GM13976 (cell line): ENCODE results near the gene CPSF4L.
A peak's percentile ranks its signal among the peaks of the same experiment; 100 is the strongest.

ENCODE experiments used
- DNase-seq: peaks from one replicate; pipeline ENCODE4 v3.0.0; 2012; ENCODE audit warnings: low spot score
- in situ Hi-C: fragments of 300-500 bp; cut with MboI; formaldehyde crosslinking; loops from one replicate; pipeline ENCODE4 v1.12.0; 2022; ENCODE audit warnings: low sequenced_read_pairs, mixed read lengths, inconsistent platforms; ENCODE audit not compliant: unreplicated experiment
- TF ChIP-seq, protein P1 (sequence below): IDR thresholded peaks from 2 replicates; pipeline ENCODE4 v1.5.1; 2012; ENCODE audit warnings: borderline replicate concordance, mild to moderate bottlenecking; ENCODE audit not compliant: insufficient read depth; ENCODE audit errors: extremely low read depth, missing control alignments, control extremely low read depth

Gene CPSF4L

DNA sequence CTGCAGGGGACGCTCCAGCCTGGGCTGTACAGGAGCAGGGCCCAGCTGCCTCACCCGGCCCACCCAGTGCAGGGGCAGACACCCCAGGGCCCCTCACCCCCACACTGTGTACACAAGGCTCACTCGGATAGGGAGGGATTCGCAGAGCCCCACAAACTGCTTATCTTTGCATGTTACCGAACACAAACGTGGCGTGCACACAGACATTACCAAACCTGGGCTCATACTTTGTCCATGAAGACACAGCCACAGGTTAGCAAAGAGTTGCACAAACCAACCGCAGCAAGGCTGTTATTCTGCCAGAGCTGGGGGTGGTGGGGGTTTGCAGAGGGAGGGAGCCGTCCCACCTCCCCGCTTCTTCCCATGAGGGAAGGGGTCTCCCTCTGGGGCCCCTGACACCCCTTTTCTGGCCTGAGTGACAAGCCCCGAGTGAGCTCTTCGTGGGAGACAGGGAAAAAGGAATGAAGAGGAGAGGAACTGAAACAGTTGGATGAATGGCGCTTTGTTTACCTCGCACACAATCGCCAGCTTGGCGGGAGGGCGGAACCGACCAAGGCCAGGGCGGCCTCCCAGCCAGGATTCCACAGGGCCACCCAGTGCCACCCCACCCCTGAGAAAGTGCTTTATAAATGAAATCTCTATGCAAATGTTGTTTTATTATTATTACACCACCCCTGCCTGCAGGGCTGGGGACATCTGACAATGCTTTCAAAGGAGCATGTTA is 434 bp upstream of the CPSF4L start:
- in situ Hi-C loops = no loop called here

DNA sequence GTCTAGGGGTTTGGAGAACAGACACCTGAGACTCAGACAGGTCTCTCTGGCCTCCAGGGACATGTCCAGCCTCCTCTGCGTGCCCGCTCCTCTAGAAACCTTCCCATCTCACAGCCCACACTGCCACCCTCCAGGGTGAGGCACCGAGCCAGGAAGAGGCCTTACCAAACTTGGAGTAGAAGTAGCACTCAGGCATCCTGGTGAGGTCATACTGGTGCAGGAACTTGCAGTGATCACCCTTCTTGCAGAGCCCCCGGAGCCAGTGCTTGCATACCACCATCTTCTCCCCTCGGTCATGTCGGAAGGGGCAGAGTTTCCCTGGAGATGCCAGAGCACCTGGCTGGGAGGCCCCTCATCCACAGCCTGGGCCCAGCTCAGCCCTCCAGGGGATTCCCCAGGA is 4.2 kb downstream of the CPSF4L start:
- TF ChIP-seq, protein P1, sequence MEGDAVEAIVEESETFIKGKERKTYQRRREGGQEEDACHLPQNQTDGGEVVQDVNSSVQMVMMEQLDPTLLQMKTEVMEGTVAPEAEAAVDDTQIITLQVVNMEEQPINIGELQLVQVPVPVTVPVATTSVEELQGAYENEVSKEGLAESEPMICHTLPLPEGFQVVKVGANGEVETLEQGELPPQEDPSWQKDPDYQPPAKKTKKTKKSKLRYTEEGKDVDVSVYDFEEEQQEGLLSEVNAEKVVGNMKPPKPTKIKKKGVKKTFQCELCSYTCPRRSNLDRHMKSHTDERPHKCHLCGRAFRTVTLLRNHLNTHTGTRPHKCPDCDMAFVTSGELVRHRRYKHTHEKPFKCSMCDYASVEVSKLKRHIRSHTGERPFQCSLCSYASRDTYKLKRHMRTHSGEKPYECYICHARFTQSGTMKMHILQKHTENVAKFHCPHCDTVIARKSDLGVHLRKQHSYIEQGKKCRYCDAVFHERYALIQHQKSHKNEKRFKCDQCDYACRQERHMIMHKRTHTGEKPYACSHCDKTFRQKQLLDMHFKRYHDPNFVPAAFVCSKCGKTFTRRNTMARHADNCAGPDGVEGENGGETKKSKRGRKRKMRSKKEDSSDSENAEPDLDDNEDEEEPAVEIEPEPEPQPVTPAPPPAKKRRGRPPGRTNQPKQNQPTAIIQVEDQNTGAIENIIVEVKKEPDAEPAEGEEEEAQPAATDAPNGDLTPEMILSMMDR = no peak
- DNase-seq = no peak
- in situ Hi-C loops = loop anchor here (5.0 to 10.0 kb wide), 2 partner anchors 115 to 533 kb away; no protein-coding TSS in a partner anchor

More for the DNA sequence above, 434 bp upstream of the CPSF4L start:
- DNase-seq = no peak
- TF ChIP-seq, protein P1 = no peak

DNA sequence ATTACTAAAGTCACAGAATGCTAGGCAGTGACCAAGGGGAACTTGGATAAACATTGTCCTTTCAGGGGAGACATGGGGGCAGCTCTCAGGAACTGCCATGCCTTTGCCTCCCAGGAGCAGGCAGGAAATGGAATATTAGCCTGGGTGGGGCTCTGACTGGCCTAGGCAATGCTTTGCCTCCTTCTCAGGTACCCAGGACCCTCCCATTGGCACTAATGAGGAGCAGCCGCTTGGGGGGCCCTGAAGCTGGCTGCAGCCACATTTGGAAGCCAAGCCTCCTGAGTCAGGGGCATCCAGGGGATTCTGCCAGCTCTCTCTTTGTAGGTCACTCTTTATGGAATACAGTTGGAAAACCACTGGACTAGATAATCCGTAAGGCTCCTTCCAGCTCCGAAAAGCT is 5.5 kb downstream of the CPSF4L start:
- no peak for DNase-seq
- in situ Hi-C loops = loop anchor here (5.0 to 10.0 kb wide), 2 partner anchors 116 to 531 kb away; no protein-coding TSS in a partner anchor
- TF ChIP-seq, protein P1 = no peak

DNA sequence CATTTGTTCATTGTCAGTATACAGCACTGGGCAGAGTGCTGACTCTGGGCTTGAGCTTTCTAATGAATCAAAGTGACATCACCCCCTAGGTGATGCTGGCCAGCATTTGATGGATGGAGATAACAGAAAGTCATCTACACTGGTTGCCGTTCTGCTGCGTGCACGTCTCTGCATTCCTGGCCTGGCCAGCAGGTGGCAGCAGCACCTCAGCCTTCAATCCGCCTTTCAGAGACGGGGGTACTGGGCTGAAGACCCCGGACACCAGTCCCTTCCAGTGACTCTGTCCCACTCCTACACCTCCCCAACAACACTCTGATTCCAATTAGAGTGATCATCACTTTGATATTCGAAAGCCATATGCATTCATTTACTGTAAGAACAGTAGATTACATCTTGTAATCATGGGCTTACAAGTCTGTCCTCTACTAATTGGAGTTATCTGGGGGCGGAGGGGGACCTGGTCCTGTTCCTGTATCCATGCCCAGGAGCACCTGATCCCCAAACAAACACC is 6.0 kb downstream of the CPSF4L start:
- in situ Hi-C loops = loop anchor here (5.0 to 10.0 kb wide), 2 partner anchors 117 to 531 kb away; no protein-coding TSS in a partner anchor
- peak; percentile 78 for DNase-seq
- TF ChIP-seq, protein P1 = peak; percentile 96

DNA sequence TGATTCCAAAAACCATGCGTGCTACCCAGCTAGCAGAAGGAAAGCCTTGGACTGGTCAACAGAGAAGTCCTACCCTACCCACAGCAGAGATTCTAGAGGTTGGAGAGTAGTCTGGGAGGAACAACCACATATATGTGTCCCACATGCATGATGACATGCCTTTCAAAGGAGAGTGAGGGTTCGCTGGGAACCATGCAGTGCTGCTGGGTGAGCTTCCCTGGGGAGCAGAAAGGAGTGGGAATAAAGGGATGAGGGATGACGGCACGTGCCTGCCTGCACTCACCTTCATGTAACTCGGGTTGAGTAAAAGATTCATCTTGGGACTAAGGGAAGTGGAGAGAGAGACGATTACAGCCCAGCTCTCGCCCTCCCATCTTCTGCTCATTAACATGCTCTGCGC is 9.8 kb downstream of the CPSF4L start:
- in situ Hi-C loops = loop anchor here (10.0 kb wide), 1 partner anchor 527 kb away; no protein-coding TSS in a partner anchor
- TF ChIP-seq, protein P1 = no peak
- no peak for DNase-seq

DNA sequence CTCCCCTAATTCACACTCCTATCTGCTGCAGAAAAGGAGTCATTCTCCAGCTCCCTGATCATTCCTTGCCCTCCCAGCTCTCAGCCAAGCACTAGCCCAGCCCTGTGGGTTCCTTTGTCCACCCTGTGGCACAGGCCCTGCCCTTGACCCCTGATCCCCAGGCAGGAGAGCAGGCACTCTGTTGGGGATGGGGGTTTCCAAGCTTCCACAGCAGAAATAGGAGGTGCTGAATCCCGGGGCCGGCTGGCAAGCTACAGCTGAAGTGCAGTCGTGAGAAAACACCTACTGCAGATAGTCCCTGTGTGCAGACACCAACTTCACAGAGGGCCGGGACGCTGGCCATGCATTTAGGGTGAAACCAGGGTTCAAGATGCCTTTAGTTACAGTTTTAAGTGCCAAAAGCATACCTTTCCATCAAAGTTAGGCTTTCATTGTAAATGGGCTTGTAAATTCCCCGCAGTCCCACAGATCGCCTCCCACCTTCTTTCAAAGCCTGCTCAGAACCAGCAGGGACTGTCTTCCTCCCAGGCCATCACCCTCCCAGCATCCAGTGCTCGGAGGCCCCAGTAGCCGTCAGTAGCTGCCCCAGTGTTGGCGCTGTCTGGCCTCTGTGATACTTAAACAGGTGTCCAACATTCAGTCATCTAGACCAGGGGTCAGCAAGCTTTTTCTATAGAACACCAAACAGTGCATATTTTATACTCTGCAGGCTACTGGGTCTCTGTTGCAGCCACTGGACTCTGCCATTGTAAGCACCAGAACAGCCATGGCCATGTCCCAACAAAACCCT is 10.6 kb downstream of the CPSF4L start:
- TF ChIP-seq, protein P1 = no peak
- in situ Hi-C loops = loop anchor here (10.0 kb wide), 1 partner anchor 526 kb away; no protein-coding TSS in a partner anchor

More for the DNA sequence above, 10.6 kb downstream of the CPSF4L start:
- DNase-seq = no peak
